Ectodermal cell (in vitro differentiated cells): ENCODE measurements around the gene BTBD9.
"Not testable (repeated sequence)": the region's sequence is repeated elsewhere in the genome, so short reads cannot be mapped to it uniquely, and the experiment has no call there.

Experiments
- H3K27ac ChIP-seq: 2 replicates; pipeline ENCODE4 v1.7.0; 2013; ENCODE audit warnings: mild to moderate bottlenecking, low read depth, low read length; ENCODE audit not compliant: insufficient read depth, poor library complexity, severe bottlenecking
- H3K27me3 ChIP-seq: 2 replicates; pipeline ENCODE4 v1.7.0; 2013; ENCODE audit warnings: mild to moderate bottlenecking, low read length; ENCODE audit not compliant: insufficient read depth, control insufficient read depth, poor library complexity, severe bottlenecking
- H3K36me3 ChIP-seq: one replicate; pipeline ENCODE4 v1.7.0; 2013; ENCODE audit warnings: low read length; ENCODE audit not compliant: control insufficient read depth, insufficient read depth
- H3K4me1 ChIP-seq: one replicate; pipeline ENCODE4 v1.7.0; 2013; ENCODE audit warnings: low read length; ENCODE audit not compliant: control insufficient read depth, insufficient read depth
- H3K4me3 ChIP-seq: 2 replicates; pipeline ENCODE4 v1.7.0; 2013; ENCODE audit warnings: low read depth, low read length, control low read depth; ENCODE audit not compliant: insufficient read depth
- H3K9me3 ChIP-seq: 2 replicates; pipeline ENCODE4 v1.7.0; 2013; ENCODE audit warnings: mild to moderate bottlenecking, low read length, moderate library complexity; ENCODE audit not compliant: control insufficient read depth
- WGBS, 2 experiments: methylation state at CpG; one replicate each; pipeline ENCODE4 v1.1.7; 2013; ENCODE audit warnings: missing lambda C conversion rate in 2 of 2; 5-methylcytosine and 5-hydroxymethylcytosine counted together

Gene BTBD9

GRCh38 chr6:38427492-38428210 is 212.1 kb downstream of the BTBD9 start:
- Histone ChIP-seq H3K4me3 (no peak overlapping the region), H3K27ac (no peak overlapping the region)
- WGBS, 2 experiments = 37 to 41% methylated on average over 2 of the region's 2 CpGs

GRCh38 chr6:38425788-38426488 is 213.8 kb downstream of the BTBD9 start:
- not testable (repeated sequence) for H3K9me3 ChIP-seq, H3K36me3 ChIP-seq, H3K27ac ChIP-seq, H3K4me3 ChIP-seq, H3K4me1 ChIP-seq, H3K27me3 ChIP-seq
- 85 to 87% methylated on average over 11 of the region's 11 CpGs for whole genome bisulfite sequencing, 2 experiments

More at GRCh38 chr6:38427492-38428210, 212.1 kb downstream of the BTBD9 start:
- Histone ChIP-seq H3K36me3 (no peaks in the 10 kb centered on the region), H3K4me1 (no peaks in the 10 kb centered on the region), H3K9me3 (no peaks in the 10 kb centered on the region), H3K27me3 (no peaks in the 10 kb centered on the region)

- Histone ChIP-seq H3K4me1 (no peaks in the 10 kb centered on the region), H3K36me3 (no peaks in the 10 kb centered on the region), H3K27me3 (no peaks in the 10 kb centered on the region), H3K9me3 (no peaks in the 10 kb centered on the region), H3K27ac (no peak overlapping the region), H3K4me3 (no peak overlapping the region)
- WGBS, 2 experiments = 72 to 74% methylated on average over 4 of the region's 4 CpGs
Measured at GRCh38 chr6:38423746-38424145, 216.0 kb downstream of the BTBD9 start.

GRCh38 chr6:38420207-38420606 is 219.5 kb downstream of the BTBD9 start:
- Histone ChIP-seq H3K27me3 (no peaks in the 10 kb centered on the region), H3K4me1 (no peaks in the 10 kb centered on the region), H3K27ac (no peak overlapping the region), H3K4me3 (no peak overlapping the region), H3K9me3 (no peaks in the 10 kb centered on the region), H3K36me3 (no peaks in the 10 kb centered on the region)
- 93 to 97% methylated on average over 2 of the region's 2 CpGs for WGBS, 2 experiments

GRCh38 chr6:38417521-38417920 is 222.2 kb downstream of the BTBD9 start:
- Histone ChIP-seq H3K4me3 (no peak overlapping the region), H3K27me3 (no peaks in the 10 kb centered on the region), H3K9me3 (no peaks in the 10 kb centered on the region), H3K27ac (no peak overlapping the region), H3K36me3 (no peaks in the 10 kb centered on the region), H3K4me1 (no peaks in the 10 kb centered on the region)
- WGBS, 2 experiments = 89 to 92% methylated on average over 5 to 6 of the region's 6 CpGs

GRCh38 chr6:38415231-38416005 is 224.3 kb downstream of the BTBD9 start:
- Histone ChIP-seq H3K9me3 (no peaks in the 10 kb centered on the region), H3K27ac (no peak overlapping the region), H3K36me3 (no peaks in the 10 kb centered on the region), H3K4me1 (no peaks in the 10 kb centered on the region), H3K4me3 (no peak overlapping the region), H3K27me3 (no peaks in the 10 kb centered on the region)
- WGBS, 2 experiments = 93 to 98% methylated on average over 5 of the region's 5 CpGs

- H3K4me1 ChIP-seq = no peaks in the 10 kb centered on the region
- H3K4me3 ChIP-seq = no peak overlapping the region
- no peak overlapping the region for H3K27ac ChIP-seq
- no peaks in the 10 kb centered on the region for H3K36me3 ChIP-seq
- no peaks in the 10 kb centered on the region for H3K9me3 ChIP-seq
- 93 to 94% methylated on average over 4 of the region's 4 CpGs for WGBS, 2 experiments
- no peaks in the 10 kb centered on the region for H3K27me3 ChIP-seq
Measured at GRCh38 chr6:38413102-38413800, 226.5 kb downstream of the BTBD9 start.

GRCh38 chr6:38407192-38407591 is 232.5 kb downstream of the BTBD9 start:
- no peaks in the 10 kb centered on the region for H3K9me3 ChIP-seq
- H3K4me3 ChIP-seq = no peak overlapping the region
- H3K27me3 ChIP-seq = no peaks in the 10 kb centered on the region
- no peaks in the 10 kb centered on the region for H3K36me3 ChIP-seq
- H3K4me1 ChIP-seq = no peaks in the 10 kb centered on the region
- WGBS, 2 experiments = 92 to 93% methylated on average over 2 to 3 of the region's 3 CpGs
- no peak overlapping the region for H3K27ac ChIP-seq

- 100% methylated on average over 1 of the region's 1 CpG; no CpG with 5 or more reads in 1 of the 2 experiments for WGBS, 2 experiments
Measured at GRCh38 chr6:38406096-38406495, 233.6 kb downstream of the BTBD9 start.

More at GRCh38 chr6:38406096-38406495, 233.6 kb downstream of the BTBD9 start:
- Histone ChIP-seq H3K27ac (no peak overlapping the region), H3K9me3 (no peaks in the 10 kb centered on the region), H3K36me3 (no peaks in the 10 kb centered on the region), H3K4me1 (no peaks in the 10 kb centered on the region), H3K27me3 (no peaks in the 10 kb centered on the region), H3K4me3 (no peak overlapping the region)
